ENCODE results near the gene TUB. TPM values are rescaled to one million over a fixed set of nuclear protein-coding genes. Genes with fewer than 3 reads are reported as not detected.

Gene TUB
- total RNA-seq, 2 donors from 2014 or later: 2.9 to 8.6 TPM

GRCh38 chr11:8055836-8056526 is 25.0 kb upstream of the TUB start:
- TF ChIP-seq POLR2A (IDR thresholded peaks at IDR 0.05) (no peak), CTCF (IDR thresholded peaks at IDR 0.05) (no peak)

DNA sequence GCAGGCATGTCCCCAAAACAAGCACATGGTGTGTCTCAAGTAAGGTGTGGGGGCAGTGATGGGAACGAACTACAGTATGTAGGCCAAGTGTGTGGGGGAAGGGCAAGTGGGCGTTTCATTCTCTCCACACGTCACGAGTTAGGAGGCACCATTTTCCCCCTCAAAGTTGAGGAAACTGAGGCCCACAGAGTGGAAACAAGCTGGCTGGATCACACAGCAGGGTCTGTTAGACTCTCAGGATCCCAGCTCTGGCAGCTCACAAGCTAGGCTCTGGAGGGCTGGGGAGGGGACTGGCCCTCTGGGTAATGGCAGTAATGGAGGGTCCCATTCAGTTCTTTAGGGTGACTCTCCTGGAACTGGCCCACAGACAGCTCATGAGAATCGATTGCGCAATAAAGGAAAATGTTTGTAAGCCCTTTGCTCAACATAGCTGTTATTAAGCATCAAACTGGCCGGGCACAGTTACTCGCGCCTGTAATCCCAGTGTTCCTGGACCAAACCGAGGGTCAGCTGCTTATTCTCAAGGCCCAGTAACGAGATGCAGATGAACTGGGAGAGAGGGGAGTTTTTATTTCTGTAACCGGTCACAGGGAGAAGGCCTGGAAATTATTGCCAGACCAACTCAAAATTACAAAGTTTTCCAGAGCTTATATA is 24.1 kb upstream of the TUB start:
- Histone ChIP-seq H3K27me3 (no peaks in the 10 kb centered on the region), H3K4me1 (no peaks in the 10 kb centered on the region), H3K9me3 (no peaks in the 10 kb centered on the region), H3K27ac (no peak overlapping the region), H3K36me3 (replicated peaks in 1 of 2; ENCODE audit: insufficient read depth in 1 of 2, low read depth in 2 of 2) (no peaks in the 10 kb centered on the region), H3K4me3 (no peak overlapping the region)
- intact Hi-C loops (cut with DNase I): no loop called here
- ATAC-seq (peak; percentile 63), DNase-seq (peak in 3 of 4 donors; percentile 38 to 58 (median 39))
- TF ChIP-seq CTCF (IDR thresholded peaks at IDR 0.05): no peak
- no peak for TF ChIP-seq POLR2A (IDR thresholded peaks at IDR 0.05)
- WGBS, 2 donors: 35 to 52% methylated on average over 12 of the region's 12 CpGs

More at GRCh38 chr11:8055836-8056526, 25.0 kb upstream of the TUB start:
- no peak for DNase-seq
- no peak overlapping the region for H3K27ac ChIP-seq
- ATAC-seq: no peak
- no peaks in the 10 kb centered on the region for H3K27me3 ChIP-seq
- 69 to 75% methylated on average over 8 to 10 of the region's 10 CpGs for WGBS, 2 donors
- intact Hi-C loops (cut with DNase I): no loop called here
- H3K9me3 ChIP-seq: no peaks in the 10 kb centered on the region
- H3K4me1 ChIP-seq: no peaks in the 10 kb centered on the region
- no peak overlapping the region for H3K4me3 ChIP-seq
- no peaks in the 10 kb centered on the region for H3K36me3 ChIP-seq (replicated peaks in 1 of 2; ENCODE audit: insufficient read depth in 1 of 2, low read depth in 2 of 2)

- no peak overlapping the region for H3K27ac ChIP-seq
- no peak for DNase-seq
These were observed 22.8 kb upstream of the TUB start for GRCh38 chr11:8058216-8058615.

GRCh38 chr11:8059030-8059429 is 22.0 kb upstream of the TUB start:
- no peak for TF ChIP-seq POLR2A (IDR thresholded peaks at IDR 0.05)
- no peak for TF ChIP-seq CTCF (IDR thresholded peaks at IDR 0.05)
- Histone ChIP-seq H3K27ac (no peak overlapping the region), H3K9me3 (no peaks in the 10 kb centered on the region), H3K36me3 (replicated peaks in 1 of 2; ENCODE audit: insufficient read depth in 1 of 2, low read depth in 2 of 2) (no peaks in the 10 kb centered on the region), H3K4me3 (no peak overlapping the region), H3K4me1 (no peaks in the 10 kb centered on the region), H3K27me3 (no peaks in the 10 kb centered on the region)
- 67 to 77% methylated on average over 8 of the region's 8 CpGs for WGBS, 2 donors
- ATAC-seq (no peak), DNase-seq (no peak)
- intact Hi-C loops (cut with DNase I): no loop called here

More at GRCh38 chr11:8058216-8058615, 22.8 kb upstream of the TUB start:
- H3K9me3 ChIP-seq: no peaks in the 10 kb centered on the region
- H3K36me3 ChIP-seq (replicated peaks in 1 of 2; ENCODE audit: insufficient read depth in 1 of 2, low read depth in 2 of 2): no peaks in the 10 kb centered on the region
- no peak for TF ChIP-seq CTCF (IDR thresholded peaks at IDR 0.05)
- TF ChIP-seq POLR2A (IDR thresholded peaks at IDR 0.05): no peak
- H3K27me3 ChIP-seq: no peaks in the 10 kb centered on the region
- intact Hi-C loops (cut with DNase I): no loop called here
- H3K4me3 ChIP-seq: no peak overlapping the region
- 91 to 93% methylated on average over 9 of the region's 9 CpGs for WGBS, 2 donors
- H3K4me1 ChIP-seq: no peaks in the 10 kb centered on the region
- no peak for ATAC-seq

Data from body of pancreas (tissue), 4 donors.